22Rv1 (cell line): ENCODE results near the gene AUTS2.

Experiments
- H3K27ac ChIP-seq: fragments of 450-650 bp; 2 replicates; pipeline ENCODE4 v1.5.1; 2017
- ZFX ChIP-seq: fragments of 450-650 bp; IDR thresholded peaks from 2 replicates; pipeline ENCODE4 v1.6.1; 2017; ENCODE audit warnings: antibody characterized with exemption, borderline replicate concordance
- TF ChIP-seq, protein P1 (sequence below): fragments of 450-650 bp; IDR thresholded peaks from 2 replicates; pipeline ENCODE4 v1.5.1; 2017; ENCODE audit warnings: mild to moderate bottlenecking

Gene AUTS2

DNA sequence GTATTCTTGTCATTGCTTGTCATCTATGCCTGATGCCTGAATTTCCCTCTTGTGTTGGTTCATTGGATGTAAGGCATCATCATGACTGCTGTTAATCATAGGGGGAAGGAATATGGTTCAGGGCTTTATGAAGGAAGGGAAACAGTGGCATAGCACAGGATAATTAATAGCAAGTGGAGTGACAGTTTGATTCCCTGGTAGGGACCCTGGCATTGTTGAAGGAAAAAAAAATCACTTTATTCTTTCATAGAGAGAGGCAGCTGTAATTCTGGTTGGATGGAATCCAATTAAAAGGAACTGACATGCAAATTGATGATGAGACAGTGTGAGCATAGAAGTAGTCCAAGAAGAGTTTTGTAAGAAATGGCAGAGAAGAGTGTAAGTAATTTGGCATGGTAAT is 121.4 kb downstream of the AUTS2 start:
- TF ChIP-seq, protein P1, sequence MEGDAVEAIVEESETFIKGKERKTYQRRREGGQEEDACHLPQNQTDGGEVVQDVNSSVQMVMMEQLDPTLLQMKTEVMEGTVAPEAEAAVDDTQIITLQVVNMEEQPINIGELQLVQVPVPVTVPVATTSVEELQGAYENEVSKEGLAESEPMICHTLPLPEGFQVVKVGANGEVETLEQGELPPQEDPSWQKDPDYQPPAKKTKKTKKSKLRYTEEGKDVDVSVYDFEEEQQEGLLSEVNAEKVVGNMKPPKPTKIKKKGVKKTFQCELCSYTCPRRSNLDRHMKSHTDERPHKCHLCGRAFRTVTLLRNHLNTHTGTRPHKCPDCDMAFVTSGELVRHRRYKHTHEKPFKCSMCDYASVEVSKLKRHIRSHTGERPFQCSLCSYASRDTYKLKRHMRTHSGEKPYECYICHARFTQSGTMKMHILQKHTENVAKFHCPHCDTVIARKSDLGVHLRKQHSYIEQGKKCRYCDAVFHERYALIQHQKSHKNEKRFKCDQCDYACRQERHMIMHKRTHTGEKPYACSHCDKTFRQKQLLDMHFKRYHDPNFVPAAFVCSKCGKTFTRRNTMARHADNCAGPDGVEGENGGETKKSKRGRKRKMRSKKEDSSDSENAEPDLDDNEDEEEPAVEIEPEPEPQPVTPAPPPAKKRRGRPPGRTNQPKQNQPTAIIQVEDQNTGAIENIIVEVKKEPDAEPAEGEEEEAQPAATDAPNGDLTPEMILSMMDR = no peak
- no peak for TF ChIP-seq ZFX
- no peak overlapping the region for H3K27ac ChIP-seq

DNA sequence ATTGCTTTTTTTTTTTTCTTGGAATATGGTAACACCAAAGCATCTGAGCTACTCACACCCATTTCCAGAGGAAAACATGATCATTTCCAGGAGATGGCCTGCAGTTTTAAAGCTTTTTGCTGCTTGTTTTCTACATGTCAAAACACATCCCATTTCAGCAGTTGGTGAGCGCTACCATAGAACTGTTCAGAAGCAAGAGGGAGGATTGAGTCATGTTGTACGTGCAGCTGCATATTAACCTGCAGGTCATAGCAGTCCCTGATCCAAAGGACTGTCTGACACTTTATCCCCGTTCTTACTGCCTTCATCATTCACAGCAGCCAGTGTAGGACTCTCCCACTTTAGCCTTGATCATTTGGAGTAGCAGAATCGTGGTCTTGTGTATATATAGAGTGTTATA is 124.6 kb downstream of the AUTS2 start:
- H3K27ac ChIP-seq = no peak overlapping the region
- no peak for TF ChIP-seq ZFX
- TF ChIP-seq, protein P1 = no peak

DNA sequence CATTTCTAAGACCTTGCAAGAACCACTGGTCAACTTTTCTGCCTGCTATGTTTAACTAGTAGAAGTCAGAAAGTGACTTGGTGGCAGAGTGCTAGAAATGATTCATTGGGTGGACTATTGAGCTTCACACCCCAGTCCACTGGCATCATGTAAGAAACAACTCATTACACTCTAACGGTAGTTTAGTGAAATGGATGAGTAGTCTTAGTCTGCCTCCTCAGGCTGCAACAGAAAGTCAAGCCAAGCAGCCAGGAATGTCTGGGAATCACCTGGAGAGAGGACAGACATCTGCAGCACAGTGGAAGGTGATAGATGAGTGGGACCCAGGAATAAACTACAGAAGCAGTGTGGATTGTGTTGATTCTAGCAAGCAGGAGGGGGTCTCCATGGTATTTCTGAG is 125.4 kb downstream of the AUTS2 start:
- no peak for TF ChIP-seq ZFX
- TF ChIP-seq, protein P1 = no peak
- H3K27ac ChIP-seq = no peak overlapping the region

DNA sequence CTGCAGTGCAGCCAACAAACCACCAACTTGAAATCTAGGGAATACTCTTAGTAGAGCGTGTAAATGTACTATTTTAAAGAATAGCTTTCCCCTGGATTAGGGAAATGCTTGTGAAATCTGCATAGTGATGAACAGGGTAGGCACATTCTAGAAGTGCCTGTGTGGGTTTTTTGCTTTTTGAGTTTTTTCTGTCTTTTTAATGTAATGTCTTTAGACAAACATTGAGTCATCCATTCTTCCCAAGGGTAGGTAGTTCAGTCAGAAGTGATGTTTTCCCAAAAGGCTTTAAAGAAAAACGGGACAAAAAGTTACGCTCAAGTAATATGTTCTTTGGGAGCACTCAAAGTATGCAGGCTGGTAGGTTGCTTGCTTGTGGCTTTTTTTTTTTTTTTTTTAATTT is 130.0 kb downstream of the AUTS2 start:
- H3K27ac ChIP-seq = no peak overlapping the region
- TF ChIP-seq ZFX = no peak
- TF ChIP-seq, protein P1 = no peak

- no peak for TF ChIP-seq ZFX
- TF ChIP-seq, protein P1 = no peak
- H3K27ac ChIP-seq = no peak overlapping the region
Observed at GRCh38 chr7:69732203-69732602, 133.9 kb downstream of the AUTS2 start.

- no peak overlapping the region for H3K27ac ChIP-seq
- TF ChIP-seq, protein P1 = no peak
- TF ChIP-seq ZFX = no peak
Observed at GRCh38 chr7:69735582-69735981, 137.3 kb downstream of the AUTS2 start.

GRCh38 chr7:69736126-69736810 is 138.0 kb downstream of the AUTS2 start:
- TF ChIP-seq ZFX = no peak
- TF ChIP-seq, protein P1 = no peak
- H3K27ac ChIP-seq = no peak overlapping the region
